IPS-20b (cell line): ENCODE results near the gene ELF1.

Experiments used
- H3K27ac ChIP-seq: one replicate; pipeline ENCODE4 v1.5.1; 2013; ENCODE audit warnings: low read length
- H3K27me3 ChIP-seq: 2 replicates; pipeline ENCODE4 v1.6.1; 2013; ENCODE audit warnings: mild to moderate bottlenecking, low read length, inconsistent platforms; ENCODE audit not compliant: insufficient read depth
- H3K36me3 ChIP-seq: 2 replicates; pipeline ENCODE4 v1.6.1; 2013; ENCODE audit warnings: low read depth, mild to moderate bottlenecking, inconsistent platforms, low read length, moderate library complexity; ENCODE audit not compliant: insufficient read depth
- H3K4me1 ChIP-seq: 2 replicates; pipeline ENCODE4 v1.6.1; 2013; ENCODE audit warnings: mild to moderate bottlenecking, control low read depth, inconsistent platforms, low read length, moderate library complexity; ENCODE audit not compliant: insufficient read depth
- H3K4me3 ChIP-seq: 2 replicates; pipeline ENCODE4 v1.5.1; 2013; ENCODE audit warnings: mild to moderate bottlenecking, low read length, inconsistent platforms
- H3K9ac ChIP-seq: 2 replicates; pipeline ENCODE4 v1.6.1; 2013; ENCODE audit warnings: low read depth, mild to moderate bottlenecking, inconsistent platforms, low read length, moderate library complexity
- H3K9me3 ChIP-seq: 2 replicates; pipeline ENCODE4 v1.6.1; 2013; ENCODE audit warnings: mild to moderate bottlenecking, low read depth, low read length, inconsistent platforms; ENCODE audit not compliant: insufficient read depth

The ELF1 gene

DNA sequence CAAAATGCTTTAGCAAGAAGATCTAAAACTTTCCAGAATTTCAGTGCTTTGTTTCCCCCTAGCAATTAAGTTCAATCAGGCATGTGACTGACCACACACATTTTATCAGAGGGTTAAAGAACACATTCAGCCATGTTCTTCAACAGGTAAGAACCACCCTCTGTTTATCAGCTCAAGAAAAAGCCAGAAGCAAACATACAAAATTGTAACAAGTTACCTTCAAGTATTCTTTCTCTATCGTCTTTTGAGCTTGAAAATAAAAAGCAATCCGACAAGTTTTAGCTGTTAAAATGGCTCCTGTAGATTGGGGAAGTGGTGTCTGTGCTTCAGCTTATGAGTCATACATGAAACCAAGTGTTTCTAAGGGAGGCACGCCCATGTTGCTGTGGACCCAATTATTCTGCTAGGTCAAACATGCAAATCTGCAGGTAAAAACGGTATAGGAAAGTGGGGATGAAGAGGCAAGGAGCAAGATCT, at the start of gene ELF1:
ELF1 (minus strand) TSS at position 306 of the 477 bp plus-strand sequence. CDS start 37,262 bp downstream, outside the sequence.
- Histone ChIP-seq H3K27ac (no peak within 1 kb of the TSS), H3K4me3 (no peak within 1 kb of the TSS)

DNA sequence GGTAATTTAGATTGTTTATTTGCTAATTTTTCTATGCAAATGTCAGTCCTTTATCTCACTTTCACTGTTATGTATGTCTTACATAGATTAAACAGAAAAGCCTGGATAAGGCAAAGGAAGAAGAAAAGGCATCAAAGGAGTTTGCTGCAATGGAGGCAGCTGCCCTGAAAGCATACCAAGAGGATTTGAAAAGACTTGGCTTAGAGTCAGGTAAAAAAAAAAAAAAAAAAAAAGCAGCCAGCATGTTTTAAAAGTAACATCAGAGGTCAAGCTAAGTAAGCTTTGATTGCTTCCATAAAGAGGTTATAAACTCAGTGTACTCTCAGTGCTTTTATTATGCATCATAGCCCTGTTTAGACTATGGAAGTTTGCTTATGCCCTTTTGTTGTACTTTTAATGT, 46.0 kb upstream of the ELF1 start:
- peaks cover 67% of the 10 kb centered on the region for H3K36me3 ChIP-seq
- no peak overlapping the region for H3K27ac ChIP-seq
- H3K27me3 ChIP-seq = no peaks in the 10 kb centered on the region
- no peak overlapping the region for H3K4me3 ChIP-seq
- peaks cover 7% of the 10 kb centered on the region; the same call in 1 of the 2 replicates for H3K4me1 ChIP-seq
- no peak overlapping the region for H3K9ac ChIP-seq
- H3K9me3 ChIP-seq = no peaks in the 10 kb centered on the region

More for the DNA sequence above, at the start of gene ELF1:
- no peaks in the 10 kb centered on the region for H3K27me3 ChIP-seq
- H3K36me3 ChIP-seq = no peaks in the 10 kb centered on the region
- no peaks in the 10 kb centered on the region for H3K9me3 ChIP-seq
- H3K4me1 ChIP-seq = peaks cover 45% of the 10 kb centered on the region
- no peak within 1 kb of the TSS for H3K9ac ChIP-seq

DNA sequence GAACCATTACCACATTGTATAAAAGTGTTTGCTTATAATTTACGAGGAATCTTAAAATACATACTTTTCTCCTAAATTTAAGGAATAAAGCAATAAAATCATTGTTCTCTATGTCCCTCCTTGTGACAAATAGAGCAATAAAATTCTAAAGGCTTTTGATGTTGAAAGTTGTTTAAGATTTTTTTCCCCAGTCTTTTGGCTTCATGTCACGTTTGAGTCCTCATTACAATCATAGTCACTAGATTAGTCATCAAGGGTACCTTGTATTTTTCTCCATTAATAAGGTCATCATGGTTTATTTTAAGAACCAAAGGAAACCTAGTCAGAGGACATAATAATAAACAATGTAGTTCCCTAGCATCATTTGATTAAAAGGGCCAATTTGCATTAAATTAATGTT, 45.4 kb upstream of the ELF1 start:
- Histone ChIP-seq H3K4me3 (no peak overlapping the region), H3K4me1 (peaks cover 7% of the 10 kb centered on the region; the same call in 1 of the 2 replicates), H3K9ac (no peak overlapping the region), H3K27ac (no peak overlapping the region), H3K27me3 (no peaks in the 10 kb centered on the region), H3K36me3 (peaks cover 62% of the 10 kb centered on the region), H3K9me3 (no peaks in the 10 kb centered on the region)

DNA sequence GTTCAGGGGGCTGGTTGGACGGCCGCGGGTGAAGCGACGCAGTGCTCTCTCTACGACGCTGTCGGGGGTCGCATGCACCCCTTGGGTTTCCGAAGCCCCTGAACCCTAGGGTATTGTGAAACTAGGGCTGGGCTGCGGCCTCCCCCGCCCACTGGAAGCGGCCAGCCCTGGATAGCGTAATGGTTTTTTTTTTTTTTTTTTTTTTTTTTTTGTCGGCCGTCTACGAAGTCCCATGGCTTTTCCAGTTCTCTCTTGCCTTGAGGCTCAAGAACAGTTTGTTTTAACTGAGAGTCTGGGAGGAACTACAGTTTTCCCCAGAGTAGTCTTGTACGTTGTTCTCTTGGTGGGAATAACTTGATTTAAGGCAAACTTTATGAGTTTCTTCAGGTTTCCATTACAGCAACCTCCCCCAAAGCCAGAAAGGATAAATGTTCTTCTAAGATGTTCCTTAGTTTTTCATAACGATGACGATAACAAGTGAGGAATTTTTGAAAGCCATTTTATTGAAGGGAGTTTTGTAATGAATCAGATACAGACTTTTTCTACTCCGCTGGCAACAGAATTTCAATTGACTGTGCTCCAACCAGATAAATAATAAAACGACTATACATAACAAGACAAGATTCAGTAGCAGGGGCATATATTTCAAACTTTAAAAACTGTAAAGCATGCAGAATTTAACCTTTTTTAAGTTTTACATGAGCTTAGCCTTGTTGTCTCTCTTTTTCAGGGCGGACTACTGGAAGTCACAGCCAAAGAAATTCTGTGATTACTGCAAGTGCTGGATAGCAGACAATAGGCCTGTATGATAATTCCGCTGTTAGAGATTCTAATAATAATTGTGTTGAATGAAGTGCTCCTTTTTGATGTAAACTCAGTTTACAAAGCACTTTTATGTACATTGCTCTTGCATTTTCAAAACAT, 43.1 kb upstream of the ELF1 start:
- Histone ChIP-seq H3K9me3 (no peaks in the 10 kb centered on the region), H3K27me3 (no peaks in the 10 kb centered on the region), H3K27ac (peak overlapping the region; percentile 87), H3K9ac (peak overlapping the region; percentile 87), H3K4me1 (peaks cover 12% of the 10 kb centered on the region), H3K36me3 (peaks cover 40% of the 10 kb centered on the region), H3K4me3 (peak overlapping the region; percentile 94)

DNA sequence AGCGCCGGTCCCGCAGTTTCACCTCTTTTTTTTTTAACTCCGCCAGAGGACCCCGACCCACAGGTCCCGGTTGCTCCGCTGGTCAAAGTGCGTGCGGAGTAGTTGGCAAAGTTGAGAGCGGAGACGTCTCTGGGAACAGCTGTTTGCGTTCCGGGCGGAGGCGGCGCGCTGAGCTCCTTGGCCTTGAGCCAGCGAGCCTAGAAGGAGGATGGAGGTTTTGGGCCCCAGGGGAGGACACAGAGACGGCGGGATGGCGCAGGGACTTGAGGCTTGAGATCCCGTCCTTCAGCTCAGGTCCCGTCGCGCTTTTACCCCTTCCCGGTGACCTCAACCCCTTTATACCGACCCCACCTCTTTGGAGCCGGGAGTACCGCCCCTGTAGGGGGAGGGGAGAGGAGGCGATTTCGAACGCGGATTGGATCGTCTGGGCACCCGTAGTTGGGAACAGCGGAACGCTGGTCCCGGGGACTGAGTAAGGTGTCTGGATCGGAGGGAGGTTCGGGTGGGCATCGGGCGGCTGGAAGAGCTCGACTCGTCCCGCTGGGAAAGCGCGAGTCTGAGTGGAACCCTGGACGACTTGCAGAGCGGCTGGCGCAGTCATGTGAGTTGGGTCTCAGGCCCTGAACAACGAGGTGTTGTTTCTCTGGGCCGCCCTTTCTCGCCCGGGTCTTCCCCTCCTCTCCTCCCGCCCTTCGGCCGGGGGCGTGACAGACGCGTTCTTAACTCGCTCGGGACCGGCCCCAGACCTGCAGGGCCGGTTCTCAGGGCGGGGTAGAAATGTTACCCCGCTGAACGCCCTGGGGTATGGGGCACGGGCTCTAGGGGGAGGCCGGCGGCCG, 42.2 kb upstream of the ELF1 start, which contains the start of gene WBP4:
WBP4 (plus strand) TSS at position 435 of the 839 bp plus-strand sequence; CDS start at position 600, 165 bp downstream.
- H3K9me3 ChIP-seq = no peaks in the 10 kb centered on the region
- H3K27me3 ChIP-seq = no peaks in the 10 kb centered on the region
- H3K27ac ChIP-seq = peak within 1 kb of the TSS; percentile 87
- H3K36me3 ChIP-seq = peaks cover 31% of the 10 kb centered on the region
- peaks cover 12% of the 10 kb centered on the region for H3K4me1 ChIP-seq
- peak within 1 kb of the TSS; percentile 89 for H3K9ac ChIP-seq
- H3K4me3 ChIP-seq = peak within 1 kb of the TSS; percentile 94

DNA sequence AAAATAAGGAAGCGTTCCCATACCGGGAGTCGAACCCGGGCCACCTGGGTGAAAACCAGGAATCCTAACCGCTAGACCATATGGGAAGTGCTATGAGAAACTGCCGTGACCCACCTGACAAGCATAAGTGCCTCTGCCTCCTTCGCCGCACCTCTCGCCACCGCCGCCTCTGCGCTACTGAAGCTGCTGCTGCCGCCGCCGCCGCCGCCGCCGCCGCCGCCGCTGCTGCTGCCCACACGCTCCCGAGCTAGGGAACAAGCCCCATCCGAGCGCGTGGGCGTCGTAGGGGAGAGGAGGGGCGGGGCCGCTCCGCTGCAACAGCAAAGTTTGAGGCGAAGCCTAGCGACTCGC, 41.6 kb upstream of the ELF1 start:
- peaks cover 12% of the 10 kb centered on the region for H3K4me1 ChIP-seq
- H3K9me3 ChIP-seq = no peaks in the 10 kb centered on the region
- peak overlapping the region; percentile 87 for H3K27ac ChIP-seq
- H3K4me3 ChIP-seq = peak overlapping the region; percentile 94
- peak overlapping the region; percentile 89 for H3K9ac ChIP-seq
- H3K36me3 ChIP-seq = peaks cover 25% of the 10 kb centered on the region
- H3K27me3 ChIP-seq = no peaks in the 10 kb centered on the region

DNA sequence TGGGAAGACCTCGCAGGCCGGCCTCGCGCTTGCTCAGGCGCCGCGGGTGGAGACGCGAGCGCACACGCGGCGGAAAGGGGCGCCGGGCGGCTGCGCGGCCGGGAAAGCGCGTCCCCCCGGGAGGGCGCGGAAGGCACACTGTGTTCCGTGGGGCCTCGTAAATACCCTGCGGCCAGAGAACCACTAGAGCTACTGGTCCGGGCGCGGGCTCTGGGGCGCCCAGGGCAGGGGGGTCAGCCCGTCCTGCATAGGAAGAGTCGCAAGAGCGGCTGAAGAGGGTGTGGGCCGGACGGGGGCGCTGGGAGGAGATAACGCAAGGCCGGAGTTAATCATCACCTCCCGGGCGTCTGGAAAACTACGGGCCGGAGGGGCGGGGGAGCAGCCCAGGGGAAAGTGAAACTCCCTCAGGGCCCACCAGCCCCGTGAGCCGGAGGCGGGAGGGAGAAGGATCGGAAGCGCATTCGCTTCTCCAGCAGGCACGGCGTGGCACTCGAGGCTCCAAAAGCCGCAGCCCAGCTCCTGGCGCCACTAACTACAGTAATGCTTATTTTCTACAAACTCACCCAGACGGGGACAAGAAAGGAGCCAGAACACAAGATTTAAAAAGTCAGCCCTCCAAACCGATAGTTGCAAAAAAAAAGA, 41.1 kb upstream of the ELF1 start:
- peak overlapping the region; percentile 94 for H3K4me3 ChIP-seq
- H3K9ac ChIP-seq = peak overlapping the region; percentile 89
- H3K27me3 ChIP-seq = no peaks in the 10 kb centered on the region
- H3K9me3 ChIP-seq = no peaks in the 10 kb centered on the region
- H3K27ac ChIP-seq = no peak overlapping the region
- peaks cover 20% of the 10 kb centered on the region for H3K36me3 ChIP-seq
- peaks cover 12% of the 10 kb centered on the region for H3K4me1 ChIP-seq

DNA sequence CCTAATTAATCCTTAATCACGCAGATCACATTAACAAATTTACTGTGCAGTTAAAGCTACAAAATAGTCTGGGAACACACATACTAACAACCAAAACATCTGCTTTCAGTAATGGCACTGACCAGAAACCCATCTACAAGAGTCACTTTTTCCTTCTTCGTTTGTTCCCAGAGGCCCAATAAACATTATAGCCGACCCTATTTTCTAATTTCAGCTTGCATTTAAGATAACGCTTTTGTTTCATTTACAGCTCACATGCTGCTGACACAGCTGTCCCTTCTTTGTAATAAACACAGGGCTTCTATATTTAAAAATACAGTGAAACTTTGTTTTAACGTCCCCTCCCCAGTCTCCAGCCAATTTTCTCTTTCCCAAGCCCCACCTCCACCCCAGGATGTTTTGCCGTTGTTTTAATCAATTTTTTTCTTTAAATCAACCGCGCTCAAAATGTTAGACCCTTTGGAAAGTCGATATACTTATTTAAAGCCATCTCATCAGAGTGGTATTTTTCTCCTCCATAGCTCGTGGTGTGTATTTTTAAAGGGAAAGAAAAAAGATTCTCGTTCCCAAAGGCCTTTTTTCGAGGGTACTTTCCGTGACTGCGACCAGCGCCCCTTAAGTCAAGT, 40.5 kb upstream of the ELF1 start:
- Histone ChIP-seq H3K27me3 (no peaks in the 10 kb centered on the region), H3K4me3 (peak overlapping the region; percentile 94), H3K9ac (peak overlapping the region; percentile 89), H3K9me3 (no peaks in the 10 kb centered on the region), H3K4me1 (peaks cover 12% of the 10 kb centered on the region), H3K27ac (no peak overlapping the region), H3K36me3 (peaks cover 16% of the 10 kb centered on the region)

DNA sequence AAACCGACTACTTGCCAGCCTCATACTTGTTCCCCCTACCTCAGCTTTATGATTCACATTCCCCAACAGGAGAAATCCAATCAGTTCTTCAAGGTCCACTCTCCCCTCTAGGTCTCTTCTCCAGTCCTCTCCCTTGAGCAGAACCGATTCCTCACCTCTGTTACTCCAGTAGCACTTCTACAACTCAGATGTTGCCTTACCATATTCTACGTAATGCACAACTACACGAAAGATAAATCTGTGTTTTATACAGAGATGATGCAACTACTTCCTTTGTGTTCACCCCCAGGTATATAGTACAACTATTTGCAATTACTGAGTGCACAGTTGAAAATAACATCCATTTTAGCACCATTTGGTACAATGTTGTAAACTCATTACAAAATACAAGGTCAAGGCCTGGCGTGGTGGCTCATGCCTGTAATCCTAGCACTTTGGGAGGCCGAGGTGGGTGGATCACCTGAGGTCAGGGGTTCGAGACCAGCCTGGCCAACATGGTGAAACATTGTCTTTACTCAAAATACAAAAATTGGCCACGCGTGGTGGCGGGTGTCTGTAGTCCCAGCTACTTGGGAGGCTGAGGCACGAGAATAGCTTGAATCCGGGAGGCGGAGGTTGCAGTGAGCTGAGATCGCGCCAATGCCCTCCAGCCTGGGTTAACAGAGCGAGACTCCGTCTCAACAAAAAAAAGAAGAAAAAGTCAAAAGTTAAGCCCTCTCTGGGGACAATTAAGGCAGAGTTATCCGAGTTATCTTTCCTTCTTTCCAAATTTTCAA, 39.4 kb upstream of the ELF1 start:
- Histone ChIP-seq H3K9ac (peak overlapping the region; percentile 89; the same call in 1 of the 2 replicates), H3K9me3 (no peaks in the 10 kb centered on the region), H3K27me3 (no peaks in the 10 kb centered on the region), H3K27ac (no peak overlapping the region), H3K36me3 (peaks cover 5% of the 10 kb centered on the region; the same call in 1 of the 2 replicates), H3K4me3 (peak overlapping the region; percentile 94), H3K4me1 (peaks cover 12% of the 10 kb centered on the region)

DNA sequence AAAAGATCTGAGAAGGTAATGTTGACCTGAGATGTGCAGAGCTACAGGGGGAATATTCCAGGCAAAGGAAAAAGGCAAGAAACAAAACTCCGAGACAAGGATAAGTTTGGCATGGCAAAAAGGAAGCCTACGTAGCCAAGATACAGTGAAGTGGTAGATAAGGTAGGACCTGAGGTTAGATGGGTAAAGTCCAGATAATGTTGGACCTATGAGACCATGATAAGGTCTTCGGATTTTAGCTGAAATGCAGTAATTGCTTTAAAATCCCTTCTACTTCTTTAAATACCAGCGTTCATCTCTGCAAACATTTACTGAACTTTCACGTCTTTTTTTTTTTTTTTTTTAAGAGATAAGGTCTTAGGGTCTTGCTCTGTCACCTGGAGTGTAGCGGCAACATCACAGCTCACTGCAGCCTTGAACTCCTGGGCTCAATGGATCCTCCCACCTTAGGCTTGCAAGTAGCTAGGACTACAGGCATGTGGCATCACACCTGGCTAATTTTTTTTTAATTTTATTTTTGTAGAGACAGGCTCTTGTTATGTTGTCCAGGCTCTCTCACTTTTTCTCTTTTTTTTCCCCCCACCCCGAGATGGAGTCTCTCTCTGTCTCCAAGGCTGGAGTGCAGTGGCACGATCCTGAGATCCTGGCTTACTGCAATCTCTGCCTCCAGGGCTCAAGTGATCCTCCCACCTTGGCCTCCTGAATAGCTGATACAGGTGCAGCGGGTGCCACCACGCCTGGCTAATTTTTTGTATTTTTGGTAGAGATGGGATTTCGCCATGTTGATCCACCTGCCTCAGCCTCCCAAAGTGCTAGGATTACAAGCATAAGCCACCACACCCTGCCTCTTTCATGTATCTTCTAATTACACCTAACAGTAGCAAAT, 38.0 kb upstream of the ELF1 start:
- Histone ChIP-seq H3K27ac (no peak overlapping the region), H3K4me3 (no peak overlapping the region), H3K9ac (no peak overlapping the region), H3K9me3 (no peaks in the 10 kb centered on the region), H3K27me3 (no peaks in the 10 kb centered on the region), H3K36me3 (no peaks in the 10 kb centered on the region), H3K4me1 (peaks cover 5% of the 10 kb centered on the region; the same call in 1 of the 2 replicates)
